ENCODE data around the gene LMLN. TPM values are rescaled to one million over a fixed set of nuclear protein-coding genes. Genes with fewer than 3 reads are reported as not detected.

Gene LMLN
- total and polyA plus RNA-seq, 2 of the 13 experiments (the other 11 are each of a cell fraction or from before 2014, with no cell fraction given), result 1.2 to 1.8 TPM

GRCh38 chr3:197957790-197958133, 2.3 kb upstream of the LMLN start (continued):
- TF ChIP-seq ZNF770 (CRISPR knock-in tag; IDR thresholded peaks at IDR 0.05) (no peak), FOXP1 (IDR thresholded peaks at IDR 0.05) (no peak), FOXP1 (CRISPR knock-in tag; IDR thresholded peaks at IDR 0.05) (no peak), TIGD3 (CRISPR knock-in tag; IDR thresholded peaks at IDR 0.05; ENCODE audit: borderline replicate concordance) (0 out of 2 replicates have a peak, but pooled peaks have one; percentile 4), ZNF12 (CRISPR knock-in tag; IDR thresholded peaks at IDR 0.05) (no peak), KLF6 (CRISPR knock-in tag; IDR thresholded peaks at IDR 0.05) (no peak), ZBTB1 (CRISPR knock-in tag; IDR thresholded peaks at IDR 0.05; ENCODE audit: borderline replicate concordance) (no peak), HNRNPL (IDR thresholded peaks at IDR 0.05; ENCODE audit: low read depth, low read length) (no peak), ARID4A (CRISPR knock-in tag; IDR thresholded peaks at IDR 0.05; ENCODE audit: borderline replicate concordance) (0 out of 2 replicates have a peak, but pooled peaks have one; percentile 2), RNF219 (CRISPR knock-in tag; IDR thresholded peaks at IDR 0.05) (no peak), SMYD3 (CRISPR knock-in tag; IDR thresholded peaks at IDR 0.05) (no peak), KDM3A (CRISPR knock-in tag; IDR thresholded peaks at IDR 0.05; ENCODE audit: low read depth) (no peak), MXD4 (CRISPR knock-in tag; IDR thresholded peaks at IDR 0.05) (no peak), SRY (CRISPR knock-in tag; IDR thresholded peaks at IDR 0.05) (no peak), ZNF337 (CRISPR knock-in tag; IDR thresholded peaks at IDR 0.05; ENCODE audit: borderline replicate concordance, low read depth) (no peak), SMAD3 (CRISPR knock-in tag; IDR thresholded peaks at IDR 0.05) (no peak), FOXA1 (IDR thresholded peaks at IDR 0.05) (no peak), FOXA1 (CRISPR knock-in tag; IDR thresholded peaks at IDR 0.05) (no peak), PBX2 (CRISPR knock-in tag; IDR thresholded peaks at IDR 0.05) (no peak), HNRNPH1 (optimal IDR thresholded peaks at IDR 0.05; ENCODE audit: low read depth, low read length) (no peak), ZNF264 (CRISPR knock-in tag; IDR thresholded peaks at IDR 0.05) (no peak)

Measured in HepG2 (cell line).